Nephron (organoid): ENCODE data around the gene GHRH.

Experiments
- H3K27ac Mint-ChIP-seq, 3 experiments: 2 replicates each; pipeline ENCODE4 v1.8.0; 2020; ENCODE audit warnings: mixed read lengths in 3 of 3, mild to moderate bottlenecking in 2 of 3, moderate library complexity in 1 of 3
- H3K27me3 Mint-ChIP-seq: 2 replicates; pipeline ENCODE4 v1.8.0; 2021; ENCODE audit warnings: low read depth, mild to moderate bottlenecking, moderate library complexity, mixed read lengths
- H3K36me3 Mint-ChIP-seq: 2 replicates; pipeline ENCODE4 v1.8.0; 2020; ENCODE audit warnings: low read depth, mixed read lengths
- H3K4me1 Mint-ChIP-seq: 2 replicates; pipeline ENCODE4 v1.8.0; 2020; ENCODE audit warnings: mixed read lengths
- H3K4me3 Mint-ChIP-seq, 3 experiments: 2 replicates each; pipeline ENCODE4 v1.8.0; 2020; ENCODE audit warnings: mild to moderate bottlenecking in 3 of 3, mixed read lengths in 3 of 3, moderate library complexity in 2 of 3
- H3K9me3 Mint-ChIP-seq: 2 replicates; pipeline ENCODE4 v1.8.0; 2020; ENCODE audit warnings: mixed read lengths
- CTCF ChIP-seq, 3 experiments: fragments of 200-600 bp; sonication (generic); IDR thresholded peaks; one replicate each; pipeline ENCODE4 v1.5.0; 2021; ENCODE audit warnings: antibody characterized with exemption in 3 of 3; ENCODE audit not compliant: unreplicated experiment in 3 of 3

Gene GHRH

DNA sequence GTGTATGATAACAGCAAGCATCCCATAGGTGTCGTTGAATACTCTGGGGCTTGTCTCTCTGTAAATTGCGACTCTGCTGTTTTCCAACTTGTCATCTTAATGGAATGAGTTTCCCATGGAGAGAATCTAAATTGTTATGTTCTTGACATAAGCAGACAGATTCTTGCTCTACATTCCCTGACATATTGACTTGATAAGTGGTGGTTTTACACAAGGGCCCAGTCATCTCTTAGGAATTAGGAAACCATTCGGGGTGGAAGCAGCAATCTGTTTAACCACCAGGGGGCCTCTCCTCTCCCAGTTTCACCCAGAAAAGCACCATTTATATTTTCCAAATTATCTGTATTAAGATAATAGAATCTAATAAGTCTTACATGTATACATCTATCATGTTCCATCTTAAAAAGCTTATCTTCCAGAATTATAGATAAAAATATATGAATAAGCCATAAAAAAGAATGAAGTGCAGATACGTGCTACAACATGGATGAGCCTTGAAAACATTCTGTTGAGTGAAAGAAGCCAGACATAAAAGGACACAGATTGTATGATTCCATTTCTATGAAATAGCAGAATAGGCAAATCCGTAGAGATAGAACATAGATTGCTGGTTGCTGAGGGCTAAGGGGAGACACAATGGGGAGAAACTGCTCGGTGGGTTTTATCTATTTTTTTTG lies 59.2 kb downstream of the GHRH start:
- Mint-ChIP-seq H3K4me3 (no peak overlapping the region), H3K4me1 (peaks cover 50% of the 10 kb centered on the region), H3K27me3 (no peaks in the 10 kb centered on the region), H3K36me3 (peaks cover 63% of the 10 kb centered on the region), H3K9me3 (no peaks in the 10 kb centered on the region), H3K27ac (peak overlapping the region in 1 of 3 experiments; percentile 24)
- TF ChIP-seq CTCF (IDR thresholded peaks at IDR 0.05; ENCODE audit: unreplicated experiment in 3 of 3), result peak; percentile 70 to 77 (median 75)

DNA sequence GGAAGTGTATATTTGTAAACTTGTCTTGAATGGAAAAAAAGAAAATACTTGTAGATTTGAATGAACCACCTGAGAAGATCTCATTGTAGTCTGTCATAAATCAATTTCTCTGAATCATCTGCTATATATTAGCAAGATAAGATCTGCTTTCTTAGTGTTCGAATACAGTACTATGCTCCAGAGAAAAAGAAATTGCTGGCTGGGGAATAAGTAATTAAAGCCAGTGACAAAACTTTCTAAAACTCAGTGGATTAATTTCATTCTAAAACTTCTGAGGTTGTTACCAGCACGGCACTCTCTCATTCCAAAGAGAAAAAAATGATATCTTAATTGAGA lies 59.8 kb downstream of the GHRH start:
- Mint-ChIP-seq H3K4me3 (no peak overlapping the region), H3K36me3 (peaks cover 62% of the 10 kb centered on the region), H3K9me3 (no peaks in the 10 kb centered on the region), H3K27ac (peak overlapping the region in 1 of 3 experiments; percentile 24), H3K4me1 (peaks cover 51% of the 10 kb centered on the region), H3K27me3 (no peaks in the 10 kb centered on the region)
- TF ChIP-seq CTCF (IDR thresholded peaks at IDR 0.05; ENCODE audit: unreplicated experiment in 3 of 3), result no peak
